H1 (cell line): ENCODE data around the gene SLC31A2. TPM values are rescaled to one million over a fixed set of nuclear protein-coding genes. Genes with fewer than 3 reads are reported as not detected.

Source experiments
- SP2 ChIP-seq: IDR thresholded peaks from 2 replicates; pipeline ENCODE4 v1.6.1; 2012; ENCODE audit warnings: mild to moderate bottlenecking, low read length, inconsistent platforms
- TEAD4 ChIP-seq: IDR thresholded peaks from 2 replicates; pipeline ENCODE4 v1.6.1; 2012; ENCODE audit warnings: low read depth, low read length, inconsistent platforms, mixed read lengths
- polyA plus RNA-seq, 7 experiments: library from polyadenylated mRNA; depleted of rRNA in 3 of 7; stranded (reverse) in 5 of 7; unstranded in 2 of 7; fragments of >200 nt in 5 of 7; fragments of 200-250 nt in 2 of 7; gene quantifications; 1 replicate in 5 of 7; 2 replicates in 1 of 7; 4 replicates in 1 of 7; pipeline versions ENCODE4 v1.2.1 to v1.2.3, GENCODE V29; 2011 to 2013; ENCODE audit warnings: missing spikeins in 2 of 7, mixed read lengths in 2 of 7
- total RNA-seq: library from RNA; stranded (reverse); fragmentation: NEBNext Ultra II Directional; extraction: Animal tissue kit (Norgen Biotek cat#: 25700); gene quantifications from 2 replicates; pipeline ENCODE4 v1.2.1, GENCODE V29; 2021

The SLC31A2 gene
- total and polyA plus RNA-seq, 2 of the 8 experiments (the other 6 are each of a cell fraction or from before 2014, with no cell fraction given): 2.0 to 2.9 TPM

DNA sequence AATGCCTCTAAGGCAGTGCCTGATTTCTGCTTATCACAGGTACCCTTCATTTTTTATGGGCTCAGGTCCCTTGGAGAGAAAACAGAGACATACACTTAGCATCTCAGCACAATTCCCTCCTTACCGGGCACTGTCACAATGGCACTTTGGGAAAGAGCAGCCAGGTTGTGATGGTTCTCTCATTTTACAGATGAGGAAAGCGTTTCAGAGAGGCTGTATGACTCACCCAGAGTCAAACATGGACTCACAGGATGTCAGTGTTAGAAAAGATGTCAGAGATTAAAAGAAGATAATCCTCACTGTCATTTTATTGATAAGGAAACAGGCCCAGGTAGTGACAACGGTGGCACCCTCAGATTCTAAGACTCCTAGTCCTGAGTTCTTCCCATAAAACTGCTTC lies 12.0 kb upstream of the SLC31A2 start (continued):
- no peak for TF ChIP-seq SP2
- no peak for TF ChIP-seq TEAD4
